Activated naive CD8-positive, alpha-beta T cell (primary cell): ENCODE results near the gene KLHL13.
"Not testable (repeated sequence)": the region's sequence is repeated elsewhere in the genome, so short reads cannot be mapped to it uniquely, and the experiment has no call there.

Experiments used
- H3K27ac Mint-ChIP-seq: one replicate; pipeline ENCODE4 v1.8.0; 2021; ENCODE audit warnings: mixed read lengths
- H3K27me3 Mint-ChIP-seq: one replicate; pipeline ENCODE4 v1.8.0; 2021; ENCODE audit warnings: mixed read lengths
- H3K36me3 Mint-ChIP-seq: one replicate; pipeline ENCODE4 v1.8.0; 2021; ENCODE audit warnings: mixed read lengths
- H3K4me1 Mint-ChIP-seq: one replicate; pipeline ENCODE4 v1.8.0; 2021; ENCODE audit warnings: low read depth, mixed read lengths
- H3K4me3 Mint-ChIP-seq: one replicate; pipeline ENCODE4 v1.8.0; 2021; ENCODE audit warnings: mild to moderate bottlenecking, mixed read lengths
- H3K9me3 Mint-ChIP-seq: one replicate; pipeline ENCODE4 v1.8.0; 2021; ENCODE audit warnings: low read depth, mixed read lengths

The KLHL13 gene

DNA sequence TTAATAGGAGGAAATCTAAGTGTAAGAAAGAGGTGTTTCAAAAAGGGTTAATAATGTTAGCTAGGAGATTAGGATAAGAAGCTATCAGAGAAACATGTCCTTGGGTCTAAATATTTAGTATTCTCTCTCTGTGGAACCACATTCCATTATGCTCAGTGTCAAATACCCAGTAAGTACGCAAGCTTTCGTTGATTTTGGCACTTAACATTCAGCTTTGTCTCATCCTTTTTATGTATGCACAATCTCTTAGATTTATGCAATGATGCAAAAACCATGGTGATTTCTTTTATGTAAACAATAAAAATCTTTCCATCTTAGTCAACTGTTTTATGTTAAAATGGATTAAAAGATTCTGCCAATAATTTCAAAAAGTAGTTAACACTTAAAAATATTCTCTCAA is 129.2 kb downstream of the KLHL13 start:
- Mint-ChIP-seq H3K36me3 (no peaks in the 10 kb centered on the region), H3K4me1 (no peaks in the 10 kb centered on the region), H3K27me3 (no peaks in the 10 kb centered on the region), H3K4me3 (no peak overlapping the region), H3K27ac (no peak overlapping the region), H3K9me3 (no peaks in the 10 kb centered on the region)

DNA sequence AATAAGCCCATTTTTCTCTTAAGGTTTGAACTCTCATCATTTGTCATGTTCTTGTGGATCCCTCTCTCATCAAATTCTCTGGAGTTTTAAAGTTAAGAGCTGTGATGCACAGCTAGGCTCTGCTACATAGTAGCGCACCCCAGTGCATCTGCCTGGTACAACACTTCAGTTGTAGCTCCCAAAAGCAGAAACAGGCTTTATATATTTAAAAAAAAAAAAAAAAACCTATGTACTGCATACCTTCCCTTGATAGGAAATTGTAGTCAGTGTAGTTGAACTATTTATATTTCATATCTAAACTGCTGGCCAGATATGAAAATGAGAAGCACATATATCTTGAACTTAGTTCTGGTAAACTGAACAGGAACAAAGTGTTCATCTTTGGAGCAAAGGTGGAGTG is 131.4 kb downstream of the KLHL13 start:
- no peaks in the 10 kb centered on the region for H3K9me3 Mint-ChIP-seq
- no peak overlapping the region for H3K4me3 Mint-ChIP-seq
- no peak overlapping the region for H3K27ac Mint-ChIP-seq
- H3K27me3 Mint-ChIP-seq, result no peaks in the 10 kb centered on the region
- no peaks in the 10 kb centered on the region for H3K4me1 Mint-ChIP-seq
- no peaks in the 10 kb centered on the region for H3K36me3 Mint-ChIP-seq

DNA sequence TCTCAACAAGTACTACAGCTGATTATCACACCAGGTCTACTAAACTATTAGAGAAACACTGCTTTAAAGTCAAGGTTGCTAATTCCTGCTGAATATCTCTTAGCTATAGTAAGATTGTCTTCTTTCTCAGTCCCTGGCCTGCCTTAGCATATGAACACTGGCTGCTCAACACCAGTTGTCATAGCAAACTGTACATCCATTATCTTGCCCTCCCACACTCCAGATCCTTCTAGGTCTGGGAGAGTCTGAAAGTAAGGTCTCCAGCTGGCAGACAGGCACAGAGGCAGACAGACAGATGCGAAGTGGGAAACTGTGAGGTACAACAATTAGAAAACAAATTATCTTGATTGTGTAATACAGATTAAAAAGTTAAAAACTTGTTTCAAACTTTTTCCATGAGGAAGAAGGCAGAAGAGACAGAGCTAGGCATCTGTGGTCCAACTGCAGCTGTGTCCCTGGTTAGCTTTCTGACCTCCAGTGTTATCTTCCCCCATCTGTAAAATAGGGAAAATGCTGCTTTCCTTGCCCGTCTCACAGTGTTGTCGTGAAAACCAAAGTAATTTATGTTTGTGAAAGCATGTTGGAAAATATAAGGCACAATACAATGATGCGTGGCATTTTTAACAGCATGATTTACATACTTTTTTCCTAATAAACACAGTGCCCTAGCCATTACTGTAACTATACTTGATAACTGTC is 133.8 kb downstream of the KLHL13 start:
- H3K27ac Mint-ChIP-seq, result no peak overlapping the region
- no peaks in the 10 kb centered on the region for H3K27me3 Mint-ChIP-seq
- no peaks in the 10 kb centered on the region for H3K9me3 Mint-ChIP-seq
- no peak overlapping the region for H3K4me3 Mint-ChIP-seq
- H3K36me3 Mint-ChIP-seq, result no peaks in the 10 kb centered on the region
- no peaks in the 10 kb centered on the region for H3K4me1 Mint-ChIP-seq

DNA sequence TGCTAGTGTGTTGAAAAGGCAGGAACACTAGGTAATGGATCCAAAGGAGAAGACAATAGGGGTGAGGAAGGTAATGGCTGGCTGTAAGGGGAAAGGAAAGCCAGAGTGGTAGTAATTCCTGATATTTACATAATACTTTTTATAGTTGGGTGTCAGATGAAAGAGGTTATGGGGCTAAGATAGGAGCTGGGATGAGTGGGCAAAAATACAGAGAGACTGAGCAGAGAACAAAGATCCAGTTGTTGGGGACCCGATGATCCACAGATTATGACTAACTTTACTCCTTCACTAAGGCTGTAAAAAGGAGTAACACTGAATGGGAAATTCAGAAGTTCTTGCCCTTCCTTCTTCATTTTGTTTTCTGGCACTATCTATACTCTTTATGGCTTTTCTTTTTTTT is 138.2 kb downstream of the KLHL13 start:
- H3K27ac Mint-ChIP-seq, result no peak overlapping the region
- no peaks in the 10 kb centered on the region for H3K27me3 Mint-ChIP-seq
- H3K4me1 Mint-ChIP-seq, result no peaks in the 10 kb centered on the region
- H3K9me3 Mint-ChIP-seq, result no peaks in the 10 kb centered on the region
- no peak overlapping the region for H3K4me3 Mint-ChIP-seq
- no peaks in the 10 kb centered on the region for H3K36me3 Mint-ChIP-seq

DNA sequence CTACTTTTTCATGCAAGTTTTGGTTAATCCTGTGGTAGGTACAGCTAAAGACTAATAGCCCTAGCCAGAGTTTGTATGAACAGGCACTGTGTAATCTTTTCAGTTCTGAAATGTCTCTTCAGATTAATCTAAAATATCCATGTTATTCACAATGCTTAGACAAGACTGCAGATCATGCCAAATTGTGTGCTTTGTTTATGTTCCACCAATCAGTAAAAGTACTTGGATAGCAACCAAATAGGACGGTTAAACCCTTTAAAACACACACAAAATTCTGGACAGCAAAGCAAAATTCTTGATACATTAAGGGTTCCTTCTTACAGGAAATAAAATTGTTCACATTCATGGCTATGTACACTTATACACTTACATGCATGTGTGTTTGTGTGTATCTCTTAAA is 139.1 kb downstream of the KLHL13 start:
- Mint-ChIP-seq H3K4me1 (no peaks in the 10 kb centered on the region), H3K36me3 (no peaks in the 10 kb centered on the region), H3K27me3 (no peaks in the 10 kb centered on the region), H3K27ac (no peak overlapping the region), H3K9me3 (no peaks in the 10 kb centered on the region), H3K4me3 (no peak overlapping the region)

DNA sequence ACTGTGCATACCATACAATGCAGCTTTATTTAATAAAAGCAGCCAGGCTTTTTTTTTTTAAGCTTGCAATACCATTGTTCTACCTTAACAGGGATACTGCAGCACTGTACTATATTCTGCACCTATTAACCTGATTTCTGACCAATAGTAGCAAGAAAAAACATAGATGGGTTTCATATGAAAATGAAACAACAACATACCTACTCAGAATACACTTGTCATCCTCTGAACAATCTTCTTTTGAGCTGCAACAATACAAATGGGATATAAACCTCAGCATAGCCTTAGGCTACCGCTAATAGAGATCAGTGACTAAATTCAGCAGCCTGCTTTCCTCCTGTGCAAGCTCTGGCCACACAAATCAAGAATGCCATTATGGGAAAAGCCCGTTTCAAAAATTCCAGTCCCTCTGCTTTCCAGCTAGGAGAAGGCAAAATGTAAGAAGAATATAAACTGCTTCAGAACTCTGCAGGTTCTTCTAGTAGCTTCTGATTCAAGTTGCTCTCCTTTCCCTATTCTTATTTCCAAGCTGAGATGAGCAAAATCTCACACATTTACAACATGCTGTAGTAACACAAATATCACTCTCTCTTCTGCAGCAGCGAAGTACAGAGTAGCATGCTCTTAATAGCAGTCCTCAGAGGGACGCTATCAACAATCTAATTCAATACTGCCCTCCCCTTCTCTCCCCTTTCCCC is 143.4 kb downstream of the KLHL13 start:
- Mint-ChIP-seq H3K27me3 (no peaks in the 10 kb centered on the region), H3K27ac (no peak overlapping the region), H3K4me3 (no peak overlapping the region), H3K9me3 (no peaks in the 10 kb centered on the region), H3K36me3 (no peaks in the 10 kb centered on the region), H3K4me1 (no peaks in the 10 kb centered on the region)

DNA sequence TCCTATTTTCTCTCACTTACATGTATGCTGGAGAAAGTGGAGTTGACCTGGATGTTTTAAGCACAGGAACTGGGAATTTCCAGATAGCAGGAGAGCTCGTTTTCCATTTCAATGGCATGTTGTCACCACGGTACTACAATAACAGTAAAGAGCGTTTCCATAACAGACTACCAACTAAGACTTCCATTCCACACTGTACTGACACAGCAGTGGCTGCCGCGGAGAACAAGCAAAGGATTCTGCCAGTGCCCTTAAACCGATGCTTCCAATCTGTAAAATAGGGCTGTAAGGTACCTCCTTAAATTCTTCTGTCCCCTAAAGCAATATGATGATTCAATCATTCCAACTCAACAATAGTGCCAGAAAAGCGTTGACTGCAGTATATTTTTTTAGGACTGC is 143.9 kb downstream of the KLHL13 start:
- H3K9me3 Mint-ChIP-seq, result no peaks in the 10 kb centered on the region
- H3K4me3 Mint-ChIP-seq, result no peak overlapping the region
- no peak overlapping the region for H3K27ac Mint-ChIP-seq
- H3K36me3 Mint-ChIP-seq, result no peaks in the 10 kb centered on the region
- H3K27me3 Mint-ChIP-seq, result no peaks in the 10 kb centered on the region
- H3K4me1 Mint-ChIP-seq, result no peaks in the 10 kb centered on the region

DNA sequence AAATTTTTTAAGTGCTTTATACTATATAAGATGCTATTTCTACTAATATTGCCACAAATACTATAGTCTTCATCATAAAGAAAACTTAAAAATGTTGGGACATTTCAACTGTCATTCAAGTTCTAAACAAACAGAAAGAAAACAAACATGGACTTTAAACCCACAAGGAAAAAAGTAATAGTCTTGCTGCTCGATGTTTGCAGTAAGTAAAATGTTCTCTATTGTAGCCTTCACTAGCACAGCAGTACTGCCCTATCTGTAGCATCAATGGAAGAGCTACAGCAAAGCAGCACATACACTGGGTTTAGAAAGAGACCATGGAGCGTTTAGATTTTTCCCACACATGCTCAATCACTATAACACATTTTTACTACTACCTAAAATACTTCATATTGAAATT is 146.8 kb downstream of the KLHL13 start:
- Mint-ChIP-seq H3K4me1 (no peaks in the 10 kb centered on the region), H3K27me3 (no peaks in the 10 kb centered on the region), H3K36me3 (no peaks in the 10 kb centered on the region), H3K27ac (no peak overlapping the region), H3K9me3 (no peaks in the 10 kb centered on the region), H3K4me3 (no peak overlapping the region)

DNA sequence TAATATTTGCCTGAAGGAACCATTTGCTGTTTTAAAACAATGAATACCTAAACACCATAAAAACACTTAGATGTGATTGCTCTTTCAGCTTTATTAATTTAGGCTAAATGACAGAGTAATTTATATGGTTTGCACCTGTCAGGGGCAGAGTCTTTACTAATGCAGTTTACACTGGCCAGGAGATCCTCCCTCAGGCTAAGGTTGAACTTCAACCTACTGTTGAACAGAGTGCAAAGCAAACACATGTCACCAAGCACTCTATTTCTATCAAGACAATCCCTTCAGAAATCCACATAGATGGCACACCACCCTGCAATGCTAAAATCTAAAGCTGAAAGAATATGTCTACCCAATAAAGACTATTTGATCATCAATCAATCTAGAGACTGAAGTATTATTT is 147.3 kb downstream of the KLHL13 start:
- H3K9me3 Mint-ChIP-seq, result no peaks in the 10 kb centered on the region
- H3K27ac Mint-ChIP-seq, result no peak overlapping the region
- no peaks in the 10 kb centered on the region for H3K36me3 Mint-ChIP-seq
- H3K4me3 Mint-ChIP-seq, result no peak overlapping the region
- H3K4me1 Mint-ChIP-seq, result no peaks in the 10 kb centered on the region
- H3K27me3 Mint-ChIP-seq, result no peaks in the 10 kb centered on the region

DNA sequence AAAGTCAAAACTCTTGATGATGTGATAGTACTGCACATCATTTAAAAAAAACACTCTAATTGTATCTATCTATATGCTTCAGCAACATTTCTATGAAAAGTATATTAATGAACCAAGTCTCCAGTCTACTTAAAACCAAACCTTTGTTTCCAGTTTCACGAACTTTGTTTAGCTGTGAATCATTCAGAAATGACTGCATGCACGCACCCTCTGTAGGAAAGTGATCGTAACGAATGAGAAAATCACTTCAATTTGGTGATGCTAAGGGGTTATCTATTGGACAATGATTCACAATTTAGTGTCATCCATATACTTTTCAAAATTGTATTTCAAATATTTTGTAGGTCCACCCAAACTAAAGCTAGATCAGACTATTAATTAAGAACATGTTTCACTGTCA is 157.6 kb downstream of the KLHL13 start:
- Mint-ChIP-seq H3K27ac (no peak overlapping the region), H3K27me3 (no peaks in the 10 kb centered on the region), H3K4me3 (no peak overlapping the region), H3K4me1 (no peaks in the 10 kb centered on the region), H3K9me3 (no peaks in the 10 kb centered on the region), H3K36me3 (no peaks in the 10 kb centered on the region)

DNA sequence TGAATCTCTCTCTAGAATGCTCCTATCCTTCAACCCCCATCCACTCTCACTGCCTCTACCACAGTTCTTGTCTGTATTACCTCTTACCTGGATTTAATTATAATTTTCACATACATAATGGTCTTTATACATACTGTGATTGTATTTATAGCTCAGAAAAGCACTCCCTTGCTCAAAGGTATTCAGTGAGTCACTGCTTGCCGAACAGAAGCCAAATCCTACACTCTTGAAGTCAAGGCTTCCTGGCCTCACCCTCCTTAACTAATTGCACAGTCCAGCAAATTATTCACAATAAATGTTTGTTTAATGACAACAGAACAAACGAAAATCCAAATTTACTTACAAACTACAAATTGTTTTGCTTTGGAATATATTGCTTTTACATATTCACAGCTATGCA is 159.5 kb downstream of the KLHL13 start:
- Mint-ChIP-seq H3K27ac (no peak overlapping the region), H3K4me1 (no peaks in the 10 kb centered on the region), H3K27me3 (no peaks in the 10 kb centered on the region), H3K36me3 (no peaks in the 10 kb centered on the region), H3K4me3 (no peak overlapping the region), H3K9me3 (no peaks in the 10 kb centered on the region)

DNA sequence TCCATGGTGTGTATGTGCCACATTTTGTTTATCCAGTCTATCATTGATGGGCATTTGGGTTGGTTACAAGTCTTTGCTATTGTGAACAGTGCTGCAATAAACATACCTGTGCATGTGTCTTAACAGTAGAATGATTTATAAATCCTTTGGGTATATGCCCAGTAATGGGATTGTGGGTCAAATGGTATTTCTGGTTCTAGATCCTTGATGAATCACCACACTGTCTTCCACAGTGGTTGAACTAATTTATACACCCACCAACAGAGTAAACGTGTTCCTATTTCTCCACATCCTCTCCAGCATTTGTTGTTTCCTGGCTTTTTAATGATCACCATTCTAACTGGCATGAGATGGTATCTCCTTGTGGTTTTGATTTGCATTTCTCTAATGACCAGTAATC is 177.3 kb downstream of the KLHL13 start:
- H3K9me3 Mint-ChIP-seq, H3K27ac Mint-ChIP-seq, H3K27me3 Mint-ChIP-seq, H3K36me3 Mint-ChIP-seq, H3K4me1 Mint-ChIP-seq, H3K4me3 Mint-ChIP-seq: not testable (repeated sequence)

DNA sequence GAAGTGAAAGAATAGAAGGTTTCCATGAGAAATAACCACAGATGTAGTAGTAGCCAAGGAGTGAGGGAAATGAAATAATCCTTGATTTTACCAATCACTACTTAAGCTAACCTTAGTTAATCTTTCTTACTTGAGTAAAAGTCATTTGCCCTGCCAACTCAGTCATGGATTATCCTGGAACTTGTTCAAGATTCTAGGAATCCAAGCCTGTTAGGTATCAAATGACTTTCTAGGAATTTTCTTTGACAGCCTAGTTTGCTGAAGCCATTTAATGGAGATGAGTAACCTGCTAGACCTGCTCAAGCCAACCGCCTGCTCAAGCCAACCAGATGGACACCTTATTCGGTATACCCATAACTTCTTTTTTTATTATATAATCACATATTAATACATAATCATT is 180.5 kb downstream of the KLHL13 start:
- no peaks in the 10 kb centered on the region for H3K4me1 Mint-ChIP-seq
- H3K27ac Mint-ChIP-seq, result no peak overlapping the region
- no peak overlapping the region for H3K4me3 Mint-ChIP-seq
- H3K27me3 Mint-ChIP-seq, result no peaks in the 10 kb centered on the region
- H3K36me3 Mint-ChIP-seq, result peaks cover 2% of the 10 kb centered on the region
- no peaks in the 10 kb centered on the region for H3K9me3 Mint-ChIP-seq

DNA sequence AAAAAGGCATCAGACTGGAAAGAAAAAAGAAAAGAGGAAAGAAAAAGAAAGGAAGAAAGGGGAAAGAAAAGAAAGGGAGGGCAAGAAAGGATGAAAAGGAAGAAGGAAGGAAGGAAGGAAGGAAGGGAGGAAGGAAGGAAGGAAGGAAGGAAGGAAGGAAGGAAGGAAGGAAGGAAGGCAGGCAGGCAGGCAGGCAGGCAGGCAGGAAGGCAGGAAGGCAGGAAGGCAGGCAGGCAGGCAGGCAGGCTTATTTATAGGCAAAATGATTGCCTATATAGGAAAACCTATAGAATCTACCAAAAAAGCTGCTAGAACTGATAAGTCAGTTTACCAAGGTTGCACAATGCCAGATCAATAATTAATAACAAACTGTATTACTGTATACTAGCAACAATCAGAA is 186.5 kb downstream of the KLHL13 start:
- not testable (repeated sequence) for H3K27ac Mint-ChIP-seq, H3K4me1 Mint-ChIP-seq, H3K27me3 Mint-ChIP-seq, H3K36me3 Mint-ChIP-seq, H3K9me3 Mint-ChIP-seq, H3K4me3 Mint-ChIP-seq

DNA sequence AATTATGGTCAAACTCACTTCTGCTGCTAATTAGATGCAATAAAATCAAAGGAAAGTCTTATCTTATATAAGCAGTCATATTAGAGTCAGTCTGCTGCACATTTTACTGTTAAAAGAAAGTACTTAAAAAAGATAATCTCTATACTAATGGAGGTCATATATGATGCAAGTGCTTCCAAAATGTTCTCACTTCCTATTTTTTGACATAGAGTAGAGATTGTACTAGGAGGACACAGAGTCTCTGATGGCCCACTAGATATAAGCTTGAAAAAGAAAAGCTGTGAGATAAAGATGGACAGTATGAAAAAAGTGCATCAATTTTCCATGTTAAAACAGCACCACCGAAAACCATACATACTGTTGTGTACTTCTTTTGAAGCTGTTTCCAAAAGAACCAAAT is 196.9 kb downstream of the KLHL13 start:
- H3K9me3 Mint-ChIP-seq, result no peaks in the 10 kb centered on the region
- H3K4me1 Mint-ChIP-seq, result no peaks in the 10 kb centered on the region
- H3K36me3 Mint-ChIP-seq, result no peaks in the 10 kb centered on the region
- no peak overlapping the region for H3K4me3 Mint-ChIP-seq
- no peak overlapping the region for H3K27ac Mint-ChIP-seq
- H3K27me3 Mint-ChIP-seq, result no peaks in the 10 kb centered on the region

DNA sequence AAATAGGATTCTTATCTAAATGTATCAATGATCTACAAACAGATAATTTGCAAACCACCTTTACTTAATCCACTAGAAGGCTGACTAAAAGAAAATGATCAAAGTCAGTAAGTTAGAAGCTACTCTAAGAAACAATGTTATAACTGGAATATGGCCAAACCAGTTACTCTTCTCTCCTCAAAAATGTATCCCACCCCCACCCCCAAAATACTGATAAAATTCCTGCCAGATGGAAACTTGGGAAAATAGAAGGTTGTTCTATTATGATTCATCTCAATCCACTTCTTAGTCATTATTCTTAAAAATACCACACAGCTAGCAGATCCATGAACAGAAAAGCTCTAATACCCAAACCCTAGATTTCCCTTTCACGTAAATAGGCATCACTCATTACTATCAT is 206.4 kb downstream of the KLHL13 start:
- H3K27me3 Mint-ChIP-seq, result no peaks in the 10 kb centered on the region
- H3K4me3 Mint-ChIP-seq, result no peak overlapping the region
- H3K36me3 Mint-ChIP-seq, result no peaks in the 10 kb centered on the region
- H3K4me1 Mint-ChIP-seq, result no peaks in the 10 kb centered on the region
- H3K9me3 Mint-ChIP-seq, result no peaks in the 10 kb centered on the region
- H3K27ac Mint-ChIP-seq, result no peak overlapping the region
